ENCODE measurements around the gene EIF4B.
"Not testable (repeated sequence)": the region's sequence is repeated elsewhere in the genome, so short reads cannot be mapped to it uniquely, and the experiment has no call there.

Gene EIF4B, protein sequence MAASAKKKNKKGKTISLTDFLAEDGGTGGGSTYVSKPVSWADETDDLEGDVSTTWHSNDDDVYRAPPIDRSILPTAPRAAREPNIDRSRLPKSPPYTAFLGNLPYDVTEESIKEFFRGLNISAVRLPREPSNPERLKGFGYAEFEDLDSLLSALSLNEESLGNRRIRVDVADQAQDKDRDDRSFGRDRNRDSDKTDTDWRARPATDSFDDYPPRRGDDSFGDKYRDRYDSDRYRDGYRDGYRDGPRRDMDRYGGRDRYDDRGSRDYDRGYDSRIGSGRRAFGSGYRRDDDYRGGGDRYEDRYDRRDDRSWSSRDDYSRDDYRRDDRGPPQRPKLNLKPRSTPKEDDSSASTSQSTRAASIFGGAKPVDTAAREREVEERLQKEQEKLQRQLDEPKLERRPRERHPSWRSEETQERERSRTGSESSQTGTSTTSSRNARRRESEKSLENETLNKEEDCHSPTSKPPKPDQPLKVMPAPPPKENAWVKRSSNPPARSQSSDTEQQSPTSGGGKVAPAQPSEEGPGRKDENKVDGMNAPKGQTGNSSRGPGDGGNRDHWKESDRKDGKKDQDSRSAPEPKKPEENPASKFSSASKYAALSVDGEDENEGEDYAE

DNA sequence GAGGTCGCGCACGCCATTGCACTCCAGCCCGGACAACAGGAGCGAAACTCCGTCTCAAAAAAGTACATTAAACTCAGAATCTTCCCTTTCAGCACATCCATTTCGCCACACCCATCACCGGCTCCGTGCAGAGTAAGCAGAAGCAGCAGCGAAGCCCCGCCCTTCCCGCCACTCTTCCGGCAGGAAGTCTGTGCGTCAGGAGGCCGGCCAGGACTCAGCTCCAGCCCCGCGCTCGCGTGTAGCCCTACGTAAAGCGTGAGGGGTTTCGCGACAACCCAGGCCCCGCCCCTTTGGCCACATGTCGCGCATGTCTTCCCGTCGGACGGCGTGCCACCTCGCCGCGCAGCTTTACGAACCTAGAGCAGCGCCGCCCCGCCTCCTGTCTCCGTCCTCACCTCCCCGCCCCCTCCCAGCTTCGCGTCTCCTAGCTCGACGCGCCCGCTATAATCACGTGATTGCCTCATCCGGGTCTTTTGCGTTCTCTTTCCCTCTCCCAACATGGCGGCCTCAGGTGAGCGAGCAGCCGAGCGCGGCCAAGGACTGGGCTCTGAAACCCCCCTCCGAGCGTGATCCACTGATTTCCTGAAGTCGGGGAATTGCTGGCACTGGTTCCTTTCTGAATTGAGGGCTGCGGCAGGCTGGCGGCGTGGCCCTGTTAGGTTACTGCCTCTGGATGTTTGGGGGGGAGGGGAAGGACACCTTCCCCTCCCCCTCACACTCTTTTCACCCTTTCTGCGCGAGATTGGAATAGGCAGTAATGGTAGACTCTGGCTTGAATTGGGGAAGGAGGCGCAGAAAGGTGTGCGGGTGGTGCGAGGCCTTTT, at the start of gene EIF4B:
TSS of gene EIF4B (plus strand) at position 471 of the 824 bp plus-strand sequence. CDS start at position 499, 28 bp downstream.
- DNase-seq = peak; percentile 100

DNA sequence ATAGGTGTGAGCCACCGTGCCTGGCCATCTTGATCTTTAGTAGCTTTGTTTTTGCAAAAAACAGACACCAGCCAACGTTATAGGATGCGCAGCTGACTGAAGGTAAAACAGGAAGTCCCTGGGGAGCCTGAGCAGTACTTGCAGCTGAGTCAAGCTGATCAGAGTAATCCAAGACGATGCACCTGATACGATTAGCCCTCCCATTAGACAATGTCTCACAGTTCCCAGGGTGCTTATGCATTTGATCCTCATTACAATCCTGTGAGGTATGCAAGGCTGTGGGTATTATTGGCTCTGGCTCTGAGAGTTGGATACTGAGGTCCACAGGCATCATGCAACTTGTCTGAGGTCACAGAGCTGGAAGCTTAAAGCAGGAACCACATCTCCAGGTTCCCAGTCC, 49.3 kb upstream of the EIF4B start:
- peak; percentile 68 for DNase-seq

DNA sequence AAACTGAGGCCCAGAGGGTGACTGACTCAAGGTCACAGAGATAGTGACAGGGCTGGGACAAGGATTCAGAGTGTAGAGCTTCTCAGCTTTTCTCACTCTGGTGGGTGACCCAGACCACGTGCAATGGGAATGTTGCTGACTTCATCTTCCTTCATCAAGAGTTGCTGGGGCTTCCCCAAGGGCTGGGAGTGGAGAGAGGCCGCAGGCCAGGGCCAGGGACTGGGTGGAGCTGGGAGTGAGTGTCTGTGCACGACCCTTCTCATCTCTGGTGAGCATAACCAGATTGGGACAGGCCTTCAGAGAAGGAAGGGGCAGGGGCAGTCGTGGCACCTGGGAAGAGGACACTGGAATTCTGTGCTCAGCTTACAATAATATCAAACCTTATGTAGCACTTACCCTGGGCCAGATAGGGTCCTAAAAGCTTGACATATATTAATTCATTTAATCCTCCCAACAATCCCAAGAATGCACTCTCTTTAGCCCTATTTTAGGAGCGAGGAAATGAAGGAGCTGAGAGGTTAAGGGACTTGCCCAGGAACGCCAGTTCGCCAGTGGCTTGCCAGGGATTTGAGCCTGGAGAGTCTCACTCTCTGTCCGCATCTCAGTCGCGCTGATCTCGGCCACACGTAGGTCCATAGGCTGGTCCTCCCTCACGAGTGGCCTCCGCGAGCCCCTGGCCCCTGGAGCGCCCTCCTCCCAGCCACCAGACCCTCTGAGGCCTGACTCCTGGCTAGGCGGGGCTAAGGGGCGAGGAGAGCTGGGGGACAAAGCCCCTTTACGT, 41.5 kb upstream of the EIF4B start:
- no peak for DNase-seq

DNA sequence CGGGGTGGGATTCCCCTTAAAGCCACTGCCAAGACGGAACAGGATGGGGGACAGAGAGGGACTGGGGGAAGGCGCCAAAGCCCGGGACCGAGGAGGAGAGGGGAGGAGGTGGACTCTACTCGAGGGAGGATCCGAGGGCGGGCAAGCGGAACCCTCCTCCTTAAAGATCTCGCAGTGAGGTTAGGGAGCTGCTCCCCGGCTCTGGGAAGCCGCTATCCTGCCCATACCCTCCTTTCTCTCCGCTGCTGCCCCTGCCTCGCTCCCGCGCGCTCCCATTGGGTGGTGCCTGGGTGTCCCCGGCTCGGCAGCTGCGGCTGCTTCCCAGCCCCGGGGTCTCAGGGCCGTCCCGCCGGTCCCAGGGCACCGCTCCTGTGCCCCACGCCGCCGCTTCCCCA, 40.9 kb upstream of the EIF4B start:
- no peak for DNase-seq

DNA sequence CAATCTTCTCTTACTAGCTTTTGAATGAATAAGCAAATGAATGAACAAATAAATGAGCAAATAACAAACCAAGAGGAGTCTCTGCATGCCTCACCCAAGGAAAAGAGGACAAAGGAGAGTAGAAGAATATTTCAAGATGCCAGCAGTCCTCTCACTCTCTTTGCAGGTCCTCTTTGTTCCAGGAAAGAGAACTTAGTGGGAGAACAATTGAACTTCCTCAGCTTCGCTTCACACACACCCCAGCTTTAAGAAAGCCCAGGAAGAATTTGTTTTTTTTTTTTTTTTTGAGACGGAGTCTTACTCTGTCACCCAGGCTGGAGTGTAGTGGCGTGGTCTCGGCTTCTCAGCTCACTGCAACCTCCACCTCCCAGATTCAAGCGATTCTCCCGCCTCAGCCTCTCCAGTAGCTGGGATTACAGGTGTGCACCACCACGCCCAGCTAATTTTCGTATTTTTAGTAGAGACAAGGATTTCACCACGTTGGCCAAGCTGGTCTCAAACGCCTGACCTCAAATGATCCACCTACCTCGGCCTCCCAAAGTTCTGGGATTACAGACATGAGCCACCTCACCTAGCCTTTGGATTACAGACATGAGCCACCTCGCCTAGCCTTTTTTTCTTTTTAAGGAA, 37.0 kb upstream of the EIF4B start:
- DNase-seq = no peak

DNA sequence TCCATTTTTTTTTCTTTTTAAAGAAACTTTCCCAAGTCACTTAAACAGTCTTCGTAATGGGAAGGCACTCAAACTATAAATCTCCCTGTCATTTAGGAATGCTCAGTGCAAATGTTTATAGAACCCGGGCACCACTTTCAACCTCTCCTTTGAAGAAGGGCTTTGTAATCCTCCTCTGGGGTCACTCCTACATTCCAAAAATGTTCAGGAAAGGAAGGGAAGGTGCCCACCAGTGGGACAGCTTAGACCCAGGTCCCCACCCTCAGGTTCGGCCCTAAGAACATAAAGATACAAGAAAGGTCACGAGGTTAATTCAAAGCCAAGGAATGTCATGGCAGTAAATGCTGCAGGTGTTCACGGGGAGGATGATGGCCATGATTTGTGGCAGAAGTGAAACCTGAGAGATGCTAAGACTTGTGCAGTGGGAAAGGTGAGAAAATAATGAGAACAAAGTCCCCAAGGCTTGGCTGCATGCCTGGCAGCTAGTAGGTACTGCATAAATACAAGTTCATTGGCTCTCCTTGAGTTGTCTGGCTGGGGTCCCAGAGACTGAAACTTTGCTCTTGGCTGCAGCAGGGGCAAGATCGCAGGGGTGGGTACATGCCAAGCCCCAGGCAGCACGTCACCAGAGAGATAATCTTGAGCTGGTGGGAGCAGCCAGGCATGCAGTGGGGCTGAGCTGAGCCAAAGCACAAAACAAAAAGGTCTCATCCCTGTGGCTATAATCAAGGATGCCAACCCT, 36.3 kb upstream of the EIF4B start:
- no peak for DNase-seq

DNA sequence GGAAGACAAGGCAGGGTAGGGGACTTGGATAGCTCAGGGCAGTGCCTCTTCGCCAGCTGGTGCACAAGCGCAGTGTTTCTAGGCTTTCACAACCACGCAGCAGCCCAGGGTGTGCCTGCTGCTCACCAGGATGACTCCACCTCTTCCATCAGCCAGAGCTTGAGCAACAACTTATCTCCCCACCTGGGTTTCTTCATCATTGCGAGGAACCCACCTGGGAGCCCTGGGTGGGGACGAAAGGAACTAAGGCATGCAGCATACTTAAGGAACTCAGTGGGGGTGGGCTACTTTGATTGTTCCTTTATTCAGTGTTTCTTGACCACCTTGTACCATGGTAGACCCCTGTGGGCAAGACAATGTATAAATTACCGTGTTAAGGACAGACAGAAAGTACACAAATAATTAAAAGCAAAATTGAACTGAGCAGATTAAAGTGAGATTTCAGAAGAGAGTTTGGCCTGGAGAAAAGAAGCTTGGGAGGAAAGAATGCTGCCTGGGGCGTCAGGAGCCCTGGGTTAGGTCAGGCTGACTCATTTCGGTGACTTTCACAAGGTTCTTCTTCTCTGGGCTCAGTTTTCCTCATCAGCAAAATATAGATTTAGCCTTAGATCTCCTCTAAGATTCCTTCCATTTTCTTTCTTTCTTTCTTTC, 34.5 kb upstream of the EIF4B start:
- DNase-seq = no peak

DNA sequence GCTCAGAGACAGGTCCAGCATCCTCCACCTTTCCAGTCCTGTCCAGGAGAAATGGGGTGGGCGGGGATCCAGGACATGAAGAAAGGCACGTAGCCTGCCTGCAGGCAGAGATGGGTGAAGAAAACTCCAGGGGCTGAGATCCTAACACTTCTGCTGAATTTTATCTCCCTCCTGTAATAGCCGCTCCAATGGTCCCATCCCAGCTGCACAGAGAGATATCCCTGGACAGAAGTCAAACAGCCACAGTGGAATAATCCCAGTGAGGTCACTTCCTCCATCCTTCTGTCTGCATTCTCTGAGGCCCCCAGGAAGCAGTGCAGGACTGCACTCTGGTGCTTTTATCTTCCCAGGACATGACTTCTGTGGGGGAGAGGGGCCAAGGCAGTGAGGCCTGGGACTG, 31.1 kb upstream of the EIF4B start:
- no peak for DNase-seq

DNA sequence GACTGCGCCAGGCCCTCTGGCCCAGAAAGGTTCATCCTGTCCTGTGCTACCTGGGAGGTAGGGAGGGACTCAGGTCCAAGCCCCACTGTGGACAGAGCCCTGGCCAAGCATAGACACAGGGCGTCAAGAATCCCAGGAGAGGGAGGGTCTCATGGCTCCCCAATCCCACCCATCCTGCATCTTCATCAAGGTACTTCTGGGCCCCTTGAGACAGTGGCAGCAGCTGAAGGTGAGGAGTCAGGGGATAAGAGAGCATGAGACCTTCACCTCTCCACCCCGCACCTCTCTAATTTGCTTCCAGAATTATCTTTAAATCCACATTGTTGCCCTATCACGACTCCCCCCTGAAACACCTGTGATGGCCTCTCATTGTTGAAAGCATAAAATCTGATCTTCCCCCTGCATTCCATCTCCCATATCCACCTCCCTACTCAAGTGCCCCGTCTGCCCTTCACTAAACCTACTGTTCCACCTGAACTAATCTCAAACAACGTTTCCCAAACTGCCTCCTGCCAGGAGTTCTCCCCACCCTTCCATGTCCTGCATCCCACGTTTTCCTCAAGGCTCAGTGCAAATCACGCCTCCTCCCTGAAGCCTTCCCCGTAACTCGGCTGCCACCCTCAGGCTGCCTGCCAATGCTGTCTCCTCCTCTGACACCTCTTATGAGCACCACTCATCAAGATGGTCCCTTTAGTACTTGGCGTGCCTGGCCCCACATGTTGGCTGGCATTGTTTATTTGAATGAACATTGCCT, 30.3 kb upstream of the EIF4B start:
- peak; percentile 46 for DNase-seq

DNA sequence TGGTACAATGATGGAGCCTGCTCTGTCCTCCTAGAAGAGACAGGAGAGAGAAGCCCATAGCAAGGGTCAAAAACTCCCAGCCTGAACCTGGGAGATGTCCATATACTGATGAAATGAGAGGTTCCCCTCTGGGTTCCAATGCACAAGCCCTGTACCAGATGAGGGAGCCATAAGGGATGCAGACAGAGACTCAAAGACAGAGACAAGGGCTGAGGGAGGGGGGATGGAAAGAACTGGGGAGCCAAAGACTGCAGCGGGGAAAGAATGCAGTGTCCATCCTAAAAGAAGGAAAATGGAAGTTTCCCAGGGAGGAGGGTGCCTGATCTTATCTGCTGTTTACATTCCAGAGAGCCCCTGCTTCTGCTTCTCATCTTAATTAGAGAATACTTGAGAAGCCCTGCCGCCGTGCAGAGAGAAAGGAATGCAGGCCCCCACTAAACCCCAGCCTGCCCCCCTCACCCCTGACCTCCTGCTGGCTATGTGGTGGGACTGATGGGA, 29.6 kb upstream of the EIF4B start:
- DNase-seq = no peak

DNA sequence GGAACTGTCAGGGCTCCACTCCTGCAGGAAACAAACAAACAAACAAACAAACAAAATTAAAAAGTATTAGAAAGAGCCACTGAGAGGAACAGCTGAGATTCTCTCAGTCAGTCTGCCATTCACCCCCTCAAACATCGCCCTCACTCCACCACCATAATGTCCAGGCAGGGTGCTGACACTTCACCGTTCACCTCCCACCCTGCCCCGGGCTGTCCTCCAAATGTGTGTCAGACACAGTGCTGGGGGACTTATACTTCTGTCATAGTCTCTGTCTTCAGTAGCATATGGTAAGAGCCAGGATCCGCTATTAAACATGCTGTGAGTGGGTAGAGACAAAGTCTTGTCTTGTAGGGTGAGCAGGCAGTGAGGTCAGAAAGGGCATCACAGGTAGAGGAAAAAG, 29.1 kb upstream of the EIF4B start:
- no peak for DNase-seq

DNA sequence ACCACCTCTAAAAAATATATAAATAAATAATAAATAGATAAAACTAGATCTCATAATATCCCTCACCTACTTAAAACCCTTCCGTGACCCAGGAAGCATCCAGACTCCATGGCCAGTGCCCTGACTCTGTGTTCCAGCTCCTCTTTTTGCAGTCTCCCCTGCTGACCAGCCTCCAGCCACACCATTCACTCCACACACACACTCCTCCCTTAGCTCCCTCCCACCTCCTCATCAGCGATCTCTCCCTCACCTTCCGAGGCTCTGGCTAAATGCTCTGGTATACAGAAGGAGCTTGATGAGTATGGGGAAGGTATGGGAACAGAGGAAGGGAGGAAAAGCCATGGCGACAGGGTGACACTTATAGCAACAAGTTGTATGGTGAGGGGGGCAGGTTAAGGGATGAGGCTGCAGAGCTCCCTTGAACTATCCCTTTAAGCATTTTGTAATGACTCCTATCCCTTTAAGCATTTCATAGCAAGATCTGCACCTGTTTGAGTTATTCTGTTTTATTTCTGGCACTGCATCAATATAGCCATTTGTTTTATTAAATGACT, 26.1 kb upstream of the EIF4B start:
- DNase-seq = no peak

DNA sequence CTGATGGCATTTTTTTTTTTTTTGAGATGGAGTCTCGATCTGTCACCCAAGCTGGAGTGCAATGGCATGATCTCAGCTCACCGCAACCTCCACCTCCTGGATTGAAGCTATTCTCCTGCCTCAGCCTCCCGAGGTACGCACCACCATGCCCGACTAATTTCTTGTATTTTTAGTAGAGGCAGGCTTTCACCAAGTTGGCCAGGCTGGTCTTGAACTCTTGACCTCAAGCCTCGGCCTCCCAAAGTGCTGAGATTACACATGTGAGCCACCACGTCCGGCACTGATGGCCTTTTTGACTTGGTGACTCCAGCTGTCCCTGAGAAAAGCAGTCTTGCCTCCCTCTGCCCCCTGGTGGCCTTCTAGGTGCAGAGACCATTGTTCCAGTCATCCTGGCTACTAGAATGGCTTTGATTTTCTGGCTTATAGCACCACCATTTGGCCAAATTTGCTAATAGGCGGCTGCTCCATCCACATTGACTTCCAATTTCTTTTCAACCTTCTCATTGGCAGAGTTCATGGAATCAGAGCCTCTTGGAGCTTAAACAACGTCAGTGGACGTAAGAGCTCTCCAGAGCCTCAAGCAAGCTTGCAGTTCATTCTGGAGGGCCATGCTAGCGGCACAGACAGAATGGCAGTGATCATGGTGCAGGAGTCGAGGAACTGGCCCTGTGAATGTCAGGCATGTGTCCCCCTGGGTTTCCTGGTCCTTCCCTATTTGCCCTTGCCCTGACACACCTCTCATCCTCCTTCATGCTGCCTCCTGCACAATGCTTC, 25.4 kb upstream of the EIF4B start:
- DNase-seq = peak; percentile 92

DNA sequence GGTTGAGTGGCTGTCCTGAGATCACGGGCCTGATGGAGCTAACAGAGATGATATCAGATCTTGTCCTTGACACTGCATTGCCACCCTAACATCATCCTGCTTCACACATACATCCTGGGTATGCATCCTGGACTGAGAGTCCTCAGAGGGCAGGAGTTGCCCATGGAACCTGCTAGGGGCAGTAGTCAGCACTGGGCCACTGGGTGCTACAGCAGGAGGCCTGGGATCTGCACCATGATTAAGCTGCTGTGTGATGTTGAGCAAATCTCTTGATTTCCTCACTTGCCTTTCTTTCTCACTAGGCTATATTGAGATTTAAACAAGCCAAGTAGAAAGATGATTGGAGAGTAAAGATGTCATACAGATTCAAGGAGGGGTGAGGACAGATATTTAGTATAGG, 22.1 kb upstream of the EIF4B start:
- no peak for DNase-seq

DNA sequence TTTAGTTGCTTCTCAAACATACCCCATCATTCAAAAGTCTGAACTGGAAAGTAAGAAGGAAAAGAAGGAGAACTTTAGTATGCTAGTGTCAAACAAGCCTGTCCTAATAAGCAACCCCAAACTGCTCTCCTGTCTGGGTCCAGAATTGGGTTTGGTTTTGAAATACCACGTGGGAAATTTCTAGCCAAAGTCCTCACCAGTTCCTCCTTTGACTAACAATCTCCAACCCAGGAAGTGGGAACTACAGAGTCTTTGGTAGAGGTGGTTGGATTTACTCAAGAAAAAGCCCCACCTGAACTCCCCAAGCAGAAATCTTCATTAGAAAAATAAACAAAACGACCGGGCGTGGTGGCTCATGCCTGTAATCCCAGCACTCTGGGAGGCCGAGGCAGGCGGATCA, 17.4 kb upstream of the EIF4B start:
- DNase-seq = no peak

DNA sequence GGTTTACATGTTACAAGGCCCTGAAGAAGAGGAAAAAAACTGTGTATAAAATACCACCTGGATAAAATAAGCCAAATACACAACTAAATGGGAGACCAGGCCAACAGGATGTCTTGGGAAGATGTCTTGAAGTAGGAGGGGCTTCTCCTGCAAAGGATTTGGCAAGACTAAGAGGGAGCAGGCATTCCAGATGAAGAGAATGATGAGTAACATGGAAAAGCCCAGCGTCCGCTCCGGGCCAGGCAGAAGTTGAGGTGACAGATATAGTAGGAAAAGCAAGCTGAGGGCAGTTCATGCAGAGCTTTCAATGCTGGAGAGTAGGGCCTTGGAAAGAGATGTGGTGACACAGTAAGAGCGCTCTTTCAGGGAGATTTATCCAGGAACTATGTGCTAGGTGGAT, 16.1 kb upstream of the EIF4B start:
- no peak for DNase-seq

DNA sequence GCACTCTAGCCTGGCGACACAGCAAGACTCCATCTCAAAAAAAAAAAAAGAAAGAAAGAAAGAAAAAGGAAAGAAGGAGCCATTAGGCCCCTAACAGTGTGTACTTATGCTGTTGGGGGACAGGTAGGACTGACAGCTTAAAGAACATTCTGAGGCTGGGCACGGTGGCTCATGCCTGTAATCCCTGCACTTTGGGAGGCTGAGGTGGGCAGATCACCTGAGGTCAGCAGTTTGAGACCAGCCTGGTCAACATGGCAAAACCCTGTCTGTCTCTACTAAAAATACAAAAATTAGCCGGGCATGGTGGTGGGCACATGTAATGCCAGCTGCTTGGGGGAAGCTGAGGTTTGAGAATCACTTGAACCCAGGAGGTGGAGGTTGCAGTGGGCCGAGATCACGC, 14.0 kb upstream of the EIF4B start:
- DNase-seq = not testable (repeated sequence)

DNA sequence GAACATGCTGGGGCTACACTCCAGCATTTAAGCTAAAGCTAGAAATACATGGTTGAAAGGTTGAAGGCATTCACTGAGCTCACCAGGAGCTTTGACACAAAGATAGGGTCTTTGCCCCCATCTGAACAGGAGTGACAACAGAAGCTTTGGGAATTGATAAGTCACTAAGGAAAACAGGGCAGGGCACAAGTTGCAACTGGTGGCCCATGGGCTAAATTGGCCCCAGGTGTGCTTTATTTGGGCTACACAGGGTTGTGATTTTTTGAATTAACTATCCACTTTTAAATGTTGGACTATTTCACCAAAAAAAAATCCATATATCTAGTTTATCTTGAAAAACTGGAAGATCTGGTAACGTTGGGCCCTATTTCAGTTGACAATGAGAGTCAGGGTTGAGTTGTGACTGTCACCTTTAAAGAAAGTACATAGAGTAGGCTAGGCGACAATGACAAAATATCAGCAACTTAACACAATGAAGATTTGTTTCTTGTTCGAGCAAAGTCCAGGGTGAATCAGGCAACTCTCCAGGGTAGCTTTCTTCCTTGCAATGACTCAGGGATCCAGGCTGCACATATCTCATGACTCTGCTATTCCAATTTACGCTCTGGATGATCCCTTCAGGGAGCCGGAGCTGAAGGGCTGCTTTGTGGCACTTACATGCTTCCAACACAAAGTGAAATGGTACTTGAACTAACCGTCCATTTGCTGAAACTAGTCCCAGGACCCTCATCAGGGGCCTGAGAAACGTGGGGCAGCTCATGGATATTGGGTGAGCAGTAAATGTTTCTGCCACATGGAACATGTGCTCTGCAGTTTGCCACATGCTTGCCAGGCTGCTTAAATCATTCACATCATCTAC, 13.3 kb upstream of the EIF4B start:
- DNase-seq = no peak
